ENCODE measurements around the gene IHH.

The IHH gene

GRCh38 chr2:219060821-219061791 lies at the start of gene IHH:
TSS of gene IHH (minus strand) at chr2:219060921. CDS start at chr2:219060467, 454 bp downstream.
- peak; percentile 8 for DNase-seq

GRCh38 chr2:219109471-219109870 lies 48.8 kb upstream of the IHH start:
- DNase-seq: no peak

DNA sequence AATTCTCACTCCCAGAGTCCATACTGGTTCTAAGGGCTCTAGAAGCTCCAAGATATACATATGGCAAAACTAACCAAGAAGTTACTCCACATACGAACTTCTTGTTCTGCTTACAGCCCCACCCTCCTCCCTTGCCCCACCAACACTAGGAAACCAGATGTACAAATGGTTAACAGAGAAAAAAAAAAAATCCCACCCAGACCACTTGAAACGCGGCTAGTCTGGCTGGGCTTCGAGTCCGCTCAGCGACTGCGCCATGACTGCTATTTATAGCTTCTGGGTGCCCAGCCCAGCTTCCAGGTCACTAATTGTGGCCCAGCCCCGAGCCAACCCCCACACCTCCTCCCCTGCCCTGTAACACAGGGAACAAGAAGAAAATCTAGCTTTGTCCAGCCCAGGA lies 47.0 kb upstream of the IHH start:
- no peak for DNase-seq

DNA sequence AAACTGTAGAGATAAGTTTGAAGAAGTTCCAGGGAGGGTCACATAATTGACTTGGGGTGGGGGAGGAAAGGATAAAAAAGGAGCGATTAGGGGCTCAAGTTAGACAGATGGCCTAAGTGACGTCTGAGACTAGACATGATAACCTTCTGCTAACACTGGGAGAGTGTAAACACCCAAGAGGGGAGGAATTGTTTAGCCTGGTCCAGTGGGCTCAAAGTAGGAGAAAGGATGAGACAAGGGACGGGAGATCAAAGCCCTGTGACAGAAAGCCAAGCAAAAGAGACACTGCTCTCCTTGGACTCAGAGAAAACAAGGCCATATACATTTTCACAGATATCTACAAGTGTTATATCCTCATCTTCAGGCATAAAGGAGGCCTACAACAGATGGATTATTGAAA lies 45.5 kb upstream of the IHH start:
- no peak for DNase-seq

GRCh38 chr2:219104107-219105035 lies 43.6 kb upstream of the IHH start:
- DNase-seq: peak; percentile 44

- no peak for DNase-seq
Measured at GRCh38 chr2:219099329-219099728, 38.6 kb upstream of the IHH start.

GRCh38 chr2:219095406-219095935 lies 34.8 kb upstream of the IHH start:
- DNase-seq: no peak

DNA sequence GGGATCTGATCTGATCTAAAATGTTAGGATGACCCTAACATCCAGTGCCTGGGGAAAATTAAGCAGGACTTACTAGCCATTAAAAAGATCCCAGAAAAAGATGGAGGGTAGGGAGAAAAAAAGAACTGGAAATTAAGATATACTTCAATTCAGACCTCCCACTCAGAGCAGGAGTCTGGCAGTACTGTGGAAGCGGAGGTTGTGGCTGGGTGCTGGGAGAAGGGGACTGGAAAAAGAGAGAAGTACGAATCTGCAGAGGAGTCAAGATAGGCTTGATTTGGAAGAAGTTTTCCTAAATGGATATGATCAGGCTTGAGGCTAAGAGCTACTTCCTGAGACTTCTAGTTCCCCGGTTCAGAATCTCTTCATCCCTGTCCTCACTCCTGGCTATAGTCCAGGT lies 33.5 kb upstream of the IHH start:
- DNase-seq: no peak

- DNase-seq: no peak
Measured at GRCh38 chr2:219090436-219091299, 29.9 kb upstream of the IHH start.

DNA sequence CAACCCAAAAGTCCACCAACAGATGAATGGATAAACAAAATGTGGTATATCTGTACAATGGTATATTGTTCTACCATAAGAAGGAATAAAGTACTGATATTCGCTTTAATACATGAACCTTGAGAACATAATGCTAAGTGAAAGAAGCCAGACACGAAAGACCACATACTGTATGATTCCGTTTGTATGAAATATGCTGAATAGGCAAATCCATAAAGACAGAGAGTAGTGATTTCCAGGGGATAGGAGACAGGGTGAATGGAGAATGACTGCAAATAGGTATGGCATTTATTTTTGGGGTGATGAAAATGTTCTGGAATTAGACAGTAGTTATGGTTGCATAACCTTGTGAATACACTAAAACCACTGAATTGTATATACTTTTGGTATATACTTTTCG lies 28.6 kb upstream of the IHH start:
- no peak for DNase-seq

DNA sequence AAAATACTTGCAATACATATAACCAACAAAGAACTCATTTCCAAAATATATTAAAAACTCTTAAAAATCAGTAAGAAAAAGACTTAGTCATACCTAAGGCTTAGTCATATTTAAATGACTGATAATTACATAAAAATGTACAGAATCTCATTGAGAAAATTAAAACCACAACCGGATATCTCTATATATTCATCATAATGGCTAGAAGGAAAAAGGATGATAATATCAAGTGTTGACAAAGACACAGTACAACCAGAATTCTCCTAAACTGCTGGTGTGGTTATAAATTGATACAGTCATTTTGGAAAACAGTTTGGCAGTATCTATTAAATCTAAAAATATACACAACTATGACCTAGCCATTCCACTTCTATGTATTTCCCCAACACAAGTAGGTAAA lies 27.1 kb upstream of the IHH start:
- DNase-seq: no peak

- no peak for DNase-seq
Measured at GRCh38 chr2:219087361-219087760, 26.6 kb upstream of the IHH start.

DNA sequence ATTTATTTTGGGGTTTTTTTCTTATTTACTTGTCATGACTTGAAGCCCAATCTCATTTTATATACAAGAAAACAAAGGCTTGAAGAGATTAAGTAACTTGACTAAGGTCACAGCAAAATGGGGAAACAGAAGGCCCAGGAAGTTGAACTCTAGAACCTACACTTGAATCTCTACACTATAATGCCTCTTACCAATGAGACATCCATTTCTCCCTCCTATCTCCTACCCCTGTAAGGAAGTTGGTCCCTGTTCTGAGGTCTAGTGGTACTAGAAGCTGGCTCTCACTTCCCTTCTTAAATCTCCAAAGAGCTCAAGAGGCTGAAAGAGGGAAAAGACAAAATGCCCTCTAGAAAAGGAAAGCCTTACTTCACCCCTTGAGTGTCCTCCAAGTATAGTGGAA lies 25.5 kb upstream of the IHH start:
- DNase-seq: no peak

DNA sequence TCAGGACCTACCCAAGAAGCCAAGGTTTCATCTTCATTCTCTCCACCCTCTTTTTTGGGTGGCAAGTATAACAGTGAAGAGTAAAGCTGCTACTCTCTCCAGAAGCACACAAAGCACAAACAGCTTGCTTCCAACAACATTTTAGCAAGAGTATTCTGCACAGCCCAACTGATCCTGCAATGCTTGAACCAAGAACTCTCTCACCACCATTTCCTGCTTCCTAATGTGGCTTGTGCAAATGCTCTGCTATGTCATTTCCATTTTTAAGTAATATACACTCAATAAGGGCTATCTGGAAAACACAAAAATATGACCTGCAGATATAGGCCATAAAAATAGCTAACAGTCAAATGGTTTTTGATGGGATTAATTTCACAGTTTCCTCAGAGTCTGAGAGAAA lies 24.1 kb upstream of the IHH start:
- no peak for DNase-seq

DNA sequence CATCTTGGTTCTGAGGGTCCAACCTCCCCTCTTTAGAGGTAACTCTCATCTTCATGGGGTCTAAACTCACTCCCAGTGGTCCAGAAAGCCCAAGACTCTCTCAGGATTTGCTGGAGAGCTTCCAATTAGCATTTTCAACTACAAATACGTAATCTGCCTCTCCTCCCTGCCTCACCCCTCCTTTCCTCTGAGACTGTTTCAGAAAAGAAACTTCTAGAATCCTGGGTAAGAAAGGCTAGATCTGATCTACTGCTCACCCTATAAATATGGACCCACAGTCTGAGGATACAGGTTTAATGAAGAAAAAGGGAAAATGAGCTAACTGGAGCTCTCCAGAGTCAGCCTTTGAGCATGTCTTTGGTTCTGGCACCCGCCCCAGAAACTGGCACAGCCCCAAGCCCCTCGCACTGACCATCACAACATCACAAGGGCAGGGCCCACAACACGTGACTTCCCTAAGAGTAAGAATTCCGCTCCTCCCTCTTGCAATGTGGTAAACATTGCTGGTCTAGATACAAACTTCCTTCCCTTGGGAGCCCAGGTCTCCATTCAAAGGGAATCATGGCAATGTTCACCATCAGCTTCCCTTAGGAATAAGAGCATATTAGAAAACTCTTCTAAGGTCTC lies 21.7 kb upstream of the IHH start:
- no peak for DNase-seq

DNA sequence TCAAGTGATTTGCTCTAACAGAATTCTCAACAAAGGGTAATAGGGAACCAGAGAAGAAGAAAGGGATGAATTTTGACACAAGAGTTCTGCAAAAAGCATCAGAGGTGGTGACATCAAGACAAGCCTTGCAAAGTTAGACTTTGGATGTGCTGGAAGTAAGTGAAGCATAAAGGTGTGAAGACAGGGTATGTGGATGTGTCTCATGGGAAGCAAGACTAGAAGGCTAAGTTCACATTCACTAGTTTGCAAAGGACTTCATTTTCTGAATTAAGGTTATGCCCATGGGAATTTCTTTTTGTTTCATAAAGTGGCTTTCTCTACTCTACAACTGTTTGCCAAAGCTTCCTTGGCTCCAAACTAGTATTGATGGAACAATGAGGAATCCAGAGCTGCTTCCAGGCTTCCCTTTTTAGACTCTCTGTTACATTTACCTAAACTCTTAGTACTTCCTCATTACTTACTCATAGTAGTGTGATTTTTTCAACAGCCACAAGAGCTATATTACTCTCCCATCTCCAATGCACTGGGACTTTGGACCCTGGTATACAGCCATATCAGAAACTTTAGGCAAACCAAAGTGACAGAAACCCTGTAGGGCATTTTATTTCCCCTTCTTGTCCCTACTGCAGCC lies 21.1 kb upstream of the IHH start:
- DNase-seq: no peak

DNA sequence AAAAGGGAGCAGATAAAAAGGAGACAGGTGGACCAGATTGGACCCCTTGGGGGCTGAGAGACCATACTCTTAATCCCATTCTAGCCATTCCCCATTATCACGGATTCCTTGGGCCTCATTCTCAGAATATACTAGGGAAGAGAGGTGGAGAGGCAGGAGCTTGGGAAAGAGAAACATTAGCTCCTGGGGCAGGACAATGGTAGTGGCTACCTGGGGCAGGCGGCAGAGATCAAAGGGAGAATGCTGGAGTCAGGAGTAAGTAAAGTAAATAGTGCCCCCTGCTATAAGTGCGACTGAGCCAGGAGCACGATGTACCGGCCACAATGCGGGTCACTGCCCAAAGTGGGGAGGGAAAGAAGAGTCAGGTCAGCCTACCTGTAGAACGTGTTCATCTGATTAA lies 20.4 kb upstream of the IHH start:
- DNase-seq: no peak

- no peak for DNase-seq
Measured at GRCh38 chr2:219079417-219079816, 18.7 kb upstream of the IHH start.

GRCh38 chr2:219078951-219079350 lies 18.2 kb upstream of the IHH start:
- DNase-seq: no peak

GRCh38 chr2:219078126-219078525 lies 17.4 kb upstream of the IHH start:
- no peak for DNase-seq

- DNase-seq: no peak
Measured at GRCh38 chr2:219076253-219076652, 15.5 kb upstream of the IHH start.

Measured in NCI-H1105 treated with DMSO at 0.1 percent for 48 hours (cell line).